Measurements from ENCODE around the gene NFIA.

GRCh38 chr1:61297887-61298286, 215.5 kb downstream of the NFIA start:
- TF ChIP-seq CTCF (IDR thresholded peaks at IDR 0.05; ENCODE audit: low read length): no peak
- no peak for TF ChIP-seq EZH2 (optimal IDR thresholded peaks at IDR 0.05; ENCODE audit: low read depth, low read length)
- no peak for TF ChIP-seq EZH2phosphoT487 (IDR thresholded peaks at IDR 0.05; ENCODE audit: low read length)
